ENCODE data around the gene GYG1. TPM values are rescaled to one million over a fixed set of nuclear protein-coding genes. Genes with fewer than 3 reads are reported as not detected.

GYG1 gene
- total RNA-seq, 2 experiments from 2014 or later, result 21.0 to 22.3 TPM

- DNase-seq, result no peak
These were observed 39.8 kb downstream of the GYG1 start for GRCh38 chr3:149031096-149031495.

GRCh38 chr3:149037684-149038083 is 46.3 kb downstream of the GYG1 start:
- Mint-ChIP-seq H3K4me1 (ENCODE audit: low read depth) (peaks cover 6% of the 10 kb centered on the region), H3K36me3 (ENCODE audit: low read depth) (peaks cover 51% of the 10 kb centered on the region), H3K4me3 (no peak overlapping the region), H3K27ac (no peak overlapping the region), H3K27me3 (no peaks in the 10 kb centered on the region), H3K9me3 (no peaks in the 10 kb centered on the region)
- POLR2A ChIA-PET, result no interaction called here
- H3K27ac ChIP-seq (ENCODE audit: low read depth in 1 of 2, low read length in 2 of 2), result no peak overlapping the region
- no peaks in the 10 kb centered on the region for H3K27me3 ChIP-seq (ENCODE audit: control insufficient read depth in 1 of 2, insufficient read depth in 2 of 2, low read length in 2 of 2)
- intact Hi-C loops (cut with DNase I, micrococcal nuclease), result no loop called here
- no peaks in the 10 kb centered on the region for H3K9me3 ChIP-seq (ENCODE audit: control insufficient read depth in 1 of 2, insufficient read depth in 1 of 2, low read length in 2 of 2)
- ATAC-seq (ENCODE audit: poor library complexity) (no peak), DNase-seq (no peak)
- TF ChIP-seq CTCF (IDR thresholded peaks at IDR 0.05), result no peak
- H3K4me3 ChIP-seq (ENCODE audit: low read length), result no peak overlapping the region
- no peaks in the 10 kb centered on the region for H3K4me1 ChIP-seq (ENCODE audit: insufficient read depth, low read length)
- CTCF ChIA-PET, result no interaction called here
- H3K36me3 ChIP-seq (ENCODE audit: insufficient read depth, low read length), result peaks cover 19% of the 10 kb centered on the region

More at GRCh38 chr3:149031096-149031495, 39.8 kb downstream of the GYG1 start:
- Mint-ChIP-seq H3K9me3 (no peaks in the 10 kb centered on the region), H3K27ac (no peak overlapping the region), H3K36me3 (ENCODE audit: low read depth) (peaks cover 67% of the 10 kb centered on the region), H3K4me3 (no peak overlapping the region), H3K4me1 (ENCODE audit: low read depth) (no peaks in the 10 kb centered on the region), H3K27me3 (no peaks in the 10 kb centered on the region)
- H3K4me3 ChIP-seq (ENCODE audit: low read length), result no peak overlapping the region
- H3K9me3 ChIP-seq (ENCODE audit: control insufficient read depth in 1 of 2, insufficient read depth in 1 of 2, low read length in 2 of 2), result no peaks in the 10 kb centered on the region
- ChIA-PET POLR2A (no interaction called here), CTCF (no interaction called here)
- peaks cover 34% of the 10 kb centered on the region for H3K36me3 ChIP-seq (ENCODE audit: insufficient read depth, low read length)
- intact Hi-C loops (cut with DNase I, micrococcal nuclease), result no loop called here
- no peak overlapping the region for H3K27ac ChIP-seq (ENCODE audit: low read depth in 1 of 2, low read length in 2 of 2)
- H3K4me1 ChIP-seq (ENCODE audit: insufficient read depth, low read length), result no peaks in the 10 kb centered on the region
- ATAC-seq (ENCODE audit: poor library complexity), result no peak
- no peaks in the 10 kb centered on the region for H3K27me3 ChIP-seq (ENCODE audit: control insufficient read depth in 1 of 2, insufficient read depth in 2 of 2, low read length in 2 of 2)
- TF ChIP-seq CTCF (IDR thresholded peaks at IDR 0.05), result no peak

- ChIA-PET POLR2A (no interaction called here), CTCF (no interaction called here)
- Histone ChIP-seq H3K36me3 (ENCODE audit: insufficient read depth, low read length) (peaks cover 19% of the 10 kb centered on the region), H3K27ac (ENCODE audit: low read depth in 1 of 2, low read length in 2 of 2) (no peak overlapping the region), H3K4me1 (ENCODE audit: insufficient read depth, low read length) (no peaks in the 10 kb centered on the region), H3K9me3 (ENCODE audit: control insufficient read depth in 1 of 2, insufficient read depth in 1 of 2, low read length in 2 of 2) (no peaks in the 10 kb centered on the region), H3K27me3 (ENCODE audit: control insufficient read depth in 1 of 2, insufficient read depth in 2 of 2, low read length in 2 of 2) (no peaks in the 10 kb centered on the region), H3K4me3 (ENCODE audit: low read length) (no peak overlapping the region)
- Mint-ChIP-seq H3K4me1 (ENCODE audit: low read depth) (peaks cover 12% of the 10 kb centered on the region), H3K9me3 (no peaks in the 10 kb centered on the region), H3K27ac (no peak overlapping the region), H3K4me3 (no peak overlapping the region), H3K36me3 (ENCODE audit: low read depth) (peaks cover 58% of the 10 kb centered on the region), H3K27me3 (no peaks in the 10 kb centered on the region)
- intact Hi-C loops (cut with DNase I, micrococcal nuclease), result no loop called here
- ATAC-seq (ENCODE audit: poor library complexity) (no peak), DNase-seq (no peak)
- TF ChIP-seq CTCF (IDR thresholded peaks at IDR 0.05), result no peak
These were observed 47.0 kb downstream of the GYG1 start for GRCh38 chr3:149038322-149038721.

Measured in CD4-positive, alpha-beta T cell (primary cell).